ENCODE data around the gene MZT2B.
"Not testable (repeated sequence)": the region's sequence is repeated elsewhere in the genome, so short reads cannot be mapped to it uniquely, and the experiment has no call there.

MZT2B gene

DNA sequence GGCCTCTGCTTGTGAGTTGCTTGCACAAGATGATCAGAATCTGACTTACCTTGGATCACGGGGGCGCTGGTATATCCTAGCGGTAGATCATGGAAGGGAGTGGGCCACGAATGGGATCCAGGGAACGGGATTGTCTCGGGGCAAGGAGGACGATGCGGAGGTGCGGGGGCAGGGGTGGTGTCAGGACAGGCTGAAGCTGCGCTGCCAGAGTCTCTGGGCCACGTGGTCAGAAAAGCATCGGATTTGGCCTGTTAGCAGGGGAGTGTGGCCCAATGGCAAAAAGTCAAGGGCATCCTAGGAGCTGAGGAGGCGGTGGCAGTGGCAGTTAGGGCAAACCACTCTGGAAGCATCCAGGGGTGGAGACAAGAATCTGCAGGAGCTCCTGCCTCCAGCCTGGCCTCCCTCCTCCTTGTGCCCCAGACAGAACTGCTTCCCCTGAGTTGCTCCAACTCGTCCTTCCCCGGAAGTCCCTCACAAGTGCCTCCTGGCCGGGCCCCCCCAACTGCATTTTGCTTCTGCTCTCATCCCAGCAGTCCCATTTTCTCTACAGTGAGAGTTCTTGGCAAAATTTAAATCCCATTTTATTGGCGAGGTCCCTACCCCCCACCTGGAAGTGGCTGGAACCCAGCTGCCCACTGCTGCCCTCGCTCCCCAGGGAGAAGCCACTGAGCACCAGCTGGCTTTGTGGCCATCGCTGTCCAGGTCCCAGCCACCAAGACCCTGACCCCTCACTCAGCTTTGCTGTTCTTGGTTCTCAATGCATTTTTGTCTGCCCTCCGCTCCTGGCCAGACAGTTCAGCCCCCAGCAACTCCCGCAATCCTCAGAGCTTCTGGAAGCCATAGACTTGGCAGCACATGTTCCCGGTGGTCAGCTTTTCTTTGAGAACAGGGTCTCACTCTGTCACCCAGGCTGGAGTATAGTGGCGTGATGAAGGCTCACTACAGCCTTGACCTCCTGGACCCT lies 31.6 kb upstream of the MZT2B start:
- peak in 2 of 42 donors; percentile 13 to 34 for DNase-seq
- intact Hi-C loops (cut with DNase I), result no loop called here

DNA sequence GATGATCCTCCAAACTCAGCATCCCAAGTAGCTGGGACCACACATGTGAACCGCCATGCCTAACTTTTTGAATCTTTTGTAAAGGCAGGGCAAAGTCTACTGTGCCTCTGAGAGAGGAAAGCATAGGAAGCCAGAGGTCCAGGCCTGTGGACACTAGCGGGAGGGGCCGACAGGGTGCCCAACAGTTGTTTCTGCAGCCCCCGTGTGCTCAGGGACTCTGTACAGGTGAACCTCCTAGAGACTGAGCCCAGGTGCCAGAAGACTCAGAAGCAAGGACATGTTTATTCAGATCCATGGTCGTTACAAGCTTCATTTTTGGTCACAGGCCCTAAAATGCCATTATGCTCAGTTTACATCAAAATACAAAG lies 30.9 kb upstream of the MZT2B start:
- DNase-seq; intact Hi-C loops (cut with DNase I): not testable (repeated sequence)

DNA sequence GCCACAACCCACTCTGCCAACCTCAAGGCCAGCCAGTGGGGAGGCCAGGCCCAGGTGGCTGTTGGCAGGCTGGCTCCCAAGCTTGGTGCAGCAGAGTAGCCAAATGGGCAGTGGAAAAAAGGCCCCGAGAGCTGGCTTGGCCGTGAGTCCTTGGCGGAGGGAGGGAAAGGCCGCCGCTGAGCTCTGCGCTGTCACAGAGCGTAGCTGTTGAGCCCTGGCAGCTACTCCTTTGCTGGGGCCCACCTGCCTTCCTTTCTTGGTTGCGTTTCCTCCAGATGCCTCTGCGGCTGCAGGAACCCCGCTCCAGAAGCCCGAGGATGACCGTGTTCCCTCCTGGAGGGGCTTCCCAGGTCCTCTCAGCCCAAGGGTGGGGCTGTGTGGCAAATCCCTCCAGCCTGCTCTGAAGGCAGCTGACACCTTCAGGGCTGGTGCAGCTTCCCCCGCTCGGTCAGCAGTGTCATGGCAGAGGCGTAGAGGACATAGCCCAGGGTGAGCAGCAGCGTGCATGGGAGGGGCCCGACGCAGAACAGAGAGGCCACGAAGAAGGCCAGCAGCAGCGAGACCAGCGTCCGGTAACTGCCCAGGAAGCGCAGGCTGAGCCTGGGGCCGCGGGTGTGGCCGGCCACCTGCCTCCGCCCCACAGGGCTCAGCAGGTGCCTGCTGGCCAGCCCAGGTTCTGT lies 29.8 kb upstream of the MZT2B start:
- DNase-seq, result peak in 5 of 42 donors; percentile 13 to 31 (median 21)
- intact Hi-C loops (cut with DNase I), result not testable (repeated sequence)

DNA sequence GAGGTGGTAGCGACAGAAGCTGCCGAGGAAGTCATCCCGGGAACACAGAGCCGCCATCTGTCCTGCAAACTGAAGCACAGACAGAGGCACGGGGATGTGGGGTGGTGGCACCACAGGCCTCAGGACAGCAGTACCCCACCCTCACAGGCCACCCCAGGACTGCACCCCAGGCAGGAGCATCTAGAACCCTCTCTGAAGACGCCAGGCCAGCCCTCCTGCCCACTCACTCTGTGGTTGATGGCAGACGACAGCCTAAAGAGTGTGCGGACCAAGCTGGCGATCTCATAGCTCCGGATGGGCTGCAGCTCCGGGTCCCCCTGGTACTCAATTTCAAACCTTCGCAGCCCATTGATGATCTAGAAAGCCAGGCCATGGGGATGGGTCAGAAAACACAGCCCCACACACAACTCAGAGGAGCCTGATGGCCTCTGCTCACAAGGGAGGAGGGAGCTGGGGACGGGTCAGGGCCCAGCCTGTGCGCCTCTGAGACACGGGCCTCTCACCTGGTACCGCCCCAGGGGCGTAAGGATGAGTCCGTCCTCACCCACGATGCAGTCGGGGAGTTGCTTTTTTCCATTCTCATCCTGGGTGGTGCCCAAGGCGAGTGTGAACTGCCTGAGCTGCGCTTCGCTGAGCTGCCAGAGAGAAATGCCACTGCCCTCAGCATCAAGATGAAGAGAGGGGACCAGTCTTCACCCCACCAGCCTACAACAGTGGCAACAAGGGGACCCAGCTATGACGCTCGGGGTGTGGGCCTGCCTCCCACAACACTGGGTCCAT lies 29.1 kb upstream of the MZT2B start:
- DNase-seq, result peak in 1 of 42 donors; percentile 27
- intact Hi-C loops (cut with DNase I), result no loop called here

DNA sequence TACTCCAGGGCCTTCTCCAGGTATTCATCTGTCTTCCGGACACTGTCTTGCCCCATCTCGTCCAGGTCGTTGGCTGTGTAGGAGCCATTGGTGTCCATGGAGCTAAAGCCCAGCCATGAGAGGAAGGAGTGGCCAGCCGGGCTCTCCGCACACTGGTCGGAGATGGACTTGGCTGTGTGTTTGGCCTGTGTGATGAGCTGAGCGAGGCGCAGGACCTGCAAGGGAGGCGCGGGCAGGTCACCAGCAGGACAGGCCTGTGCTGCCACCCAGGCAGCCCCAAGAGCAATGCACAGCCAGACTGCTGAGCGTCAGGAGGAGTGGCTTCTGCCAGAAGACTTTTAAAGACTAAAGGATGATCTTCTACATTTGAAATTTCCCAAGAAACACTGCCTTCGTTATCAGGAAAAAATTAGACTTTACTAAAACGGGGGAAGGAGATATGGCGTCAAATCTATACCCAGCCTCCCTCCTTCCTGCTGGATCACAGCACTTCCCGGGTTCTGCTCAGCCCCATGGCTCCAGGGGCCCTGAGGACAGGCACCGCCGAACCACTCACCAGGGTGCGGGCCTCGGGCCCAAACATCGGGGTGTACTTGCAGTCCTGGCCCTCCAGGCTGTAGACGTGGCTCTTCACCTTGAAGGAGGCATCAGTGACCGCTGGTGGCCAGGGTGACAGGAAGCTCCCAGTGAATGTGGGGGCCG lies 28.2 kb upstream of the MZT2B start:
- peak in 1 of 42 donors; percentile 36 for DNase-seq
- intact Hi-C loops (cut with DNase I), result not testable (repeated sequence)

DNA sequence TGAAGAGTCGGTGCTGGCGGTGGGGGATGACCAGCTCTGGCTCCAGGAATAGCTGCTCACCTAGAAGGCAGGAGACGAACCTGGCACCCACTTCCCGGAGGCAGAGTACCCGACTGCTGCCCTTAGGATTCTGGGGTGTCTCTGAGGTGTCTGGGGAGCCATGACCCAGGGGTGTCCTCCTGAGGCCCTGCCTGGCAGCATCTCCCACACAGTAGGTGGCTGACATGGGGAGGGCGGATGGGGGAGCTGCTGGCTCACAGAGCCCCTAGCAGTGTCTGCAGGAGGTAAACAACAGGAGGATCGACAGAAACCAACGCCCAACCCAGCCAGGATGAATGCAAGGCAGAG lies 27.7 kb upstream of the MZT2B start:
- DNase-seq, result peak in 1 of 42 donors; percentile 25
- intact Hi-C loops (cut with DNase I), result not testable (repeated sequence)

DNA sequence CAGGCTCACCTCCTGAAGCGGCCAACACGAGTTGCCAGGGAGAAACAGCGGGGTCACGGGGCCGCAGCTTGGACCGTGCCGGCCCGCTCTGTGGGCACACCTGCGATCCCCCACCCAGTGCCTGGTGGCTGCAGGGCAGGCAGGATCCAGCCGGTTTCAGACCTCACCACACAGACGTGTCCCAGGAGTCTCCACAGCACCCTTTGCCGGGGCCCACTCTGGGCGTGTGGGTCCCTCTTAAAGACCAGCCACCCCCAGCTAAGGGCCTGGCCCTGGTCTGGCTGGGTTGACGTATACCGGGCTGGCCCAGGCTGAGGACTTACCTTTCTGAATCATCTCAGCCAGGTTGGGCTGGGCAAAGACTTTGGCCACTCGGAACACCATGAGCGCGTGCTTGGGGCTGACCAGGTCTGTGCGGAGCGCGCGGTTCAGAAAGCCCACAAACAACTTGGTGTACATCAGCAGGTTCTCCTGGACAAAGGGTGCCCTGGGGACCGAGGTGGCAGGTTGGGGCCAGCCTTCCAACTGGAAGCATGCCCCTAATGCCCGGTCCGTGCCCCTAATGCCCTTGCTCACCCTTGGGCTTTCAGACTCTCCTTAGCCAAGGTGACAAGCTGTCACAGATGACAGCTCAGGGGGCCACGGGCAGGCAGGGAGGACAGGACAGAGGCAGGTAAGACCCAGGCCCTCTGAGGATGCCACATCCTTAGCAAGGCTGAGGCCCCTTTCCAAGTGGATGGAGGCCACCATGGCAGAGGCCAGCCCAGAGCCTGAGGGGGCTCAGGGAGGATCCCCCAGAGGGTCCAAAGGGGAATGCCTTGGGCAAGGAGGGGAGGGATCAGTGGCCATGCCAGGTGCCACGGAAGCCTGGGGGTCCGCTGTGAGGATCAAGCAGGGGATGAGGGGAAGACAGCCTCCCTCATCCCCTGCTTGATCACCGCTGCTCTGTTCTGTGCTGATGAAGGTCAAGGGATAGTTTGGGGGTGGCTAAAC lies 27.0 kb upstream of the MZT2B start:
- intact Hi-C loops (cut with DNase I), result no loop called here
- DNase-seq, result peak in 1 of 42 donors; percentile 20

DNA sequence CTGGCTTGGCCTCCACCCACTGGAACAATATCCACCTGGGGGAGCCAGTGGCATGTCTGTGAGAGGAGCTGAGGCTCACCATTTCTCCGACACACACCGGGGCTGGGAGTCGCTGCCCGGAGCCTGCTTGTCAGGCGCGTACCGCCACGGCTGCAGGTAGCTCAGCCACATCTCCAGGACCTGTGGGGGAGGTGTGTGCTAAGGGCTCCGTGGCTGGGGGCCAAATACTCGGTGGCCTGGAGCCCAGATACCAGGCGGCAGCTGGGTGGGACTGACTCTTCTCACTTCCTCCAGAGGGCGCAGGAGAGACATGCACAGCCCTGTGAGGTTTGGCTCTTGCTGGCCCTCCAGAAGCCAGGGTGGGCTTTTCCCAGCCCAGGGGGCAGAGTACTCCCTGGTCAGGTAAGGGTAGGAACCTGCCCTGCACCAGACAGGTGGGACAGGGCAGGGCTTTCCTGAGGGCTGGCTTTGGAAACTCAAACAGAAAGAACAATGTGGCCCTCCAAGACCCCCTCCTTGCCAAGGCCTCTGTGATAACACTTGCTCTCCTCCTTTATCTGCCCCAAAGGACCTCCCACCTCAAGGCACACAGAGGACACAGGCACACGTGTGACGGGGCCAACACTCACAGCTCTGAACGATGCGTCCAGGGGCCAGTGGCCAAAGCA lies 26.0 kb upstream of the MZT2B start:
- peak in 37 of 42 donors; percentile 10 to 74 (median 40) for DNase-seq
- intact Hi-C loops (cut with DNase I), result not testable (repeated sequence)

DNA sequence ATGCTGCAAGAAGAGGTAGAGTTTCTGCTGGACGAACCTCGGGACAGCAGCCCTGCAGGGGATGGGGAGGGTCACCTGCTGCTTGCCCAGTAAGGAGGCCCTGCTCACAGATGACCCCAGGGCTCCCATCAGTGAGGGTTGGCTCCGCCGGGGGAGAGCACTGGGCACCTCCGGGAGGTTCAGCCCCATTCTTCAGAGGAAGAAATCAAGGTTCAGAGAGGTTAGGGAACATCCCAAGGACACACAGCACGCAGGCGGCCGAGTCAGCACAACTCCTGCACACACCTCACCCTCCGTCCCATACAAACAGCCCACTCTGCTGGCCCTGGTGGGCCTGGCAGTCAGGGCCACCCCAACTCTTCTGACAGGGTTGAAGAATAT lies 25.4 kb upstream of the MZT2B start:
- no peak for DNase-seq

DNA sequence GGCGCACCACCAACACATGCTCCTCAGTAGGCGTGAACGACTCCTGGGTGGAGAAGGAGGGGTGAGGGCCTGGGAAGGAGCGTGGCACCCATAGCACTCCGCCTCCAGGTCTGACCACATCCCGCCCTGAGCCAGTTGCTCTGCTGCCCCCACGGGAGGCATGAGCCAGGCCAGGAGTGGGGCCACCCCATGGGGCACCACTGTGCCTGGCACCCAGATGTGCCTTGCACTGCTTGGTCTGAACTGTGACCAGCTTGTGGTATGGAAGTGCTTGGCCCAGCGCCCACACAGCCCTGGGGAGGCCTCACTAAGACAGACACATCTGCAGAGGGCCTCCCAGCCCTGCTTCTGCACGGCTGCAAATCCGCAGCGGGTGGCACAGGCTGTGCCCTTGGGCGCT lies 24.7 kb upstream of the MZT2B start:
- intact Hi-C loops (cut with DNase I); DNase-seq: not testable (repeated sequence)

More for the DNA sequence above, 25.4 kb upstream of the MZT2B start:
- intact Hi-C loops (cut with DNase I), result no loop called here

DNA sequence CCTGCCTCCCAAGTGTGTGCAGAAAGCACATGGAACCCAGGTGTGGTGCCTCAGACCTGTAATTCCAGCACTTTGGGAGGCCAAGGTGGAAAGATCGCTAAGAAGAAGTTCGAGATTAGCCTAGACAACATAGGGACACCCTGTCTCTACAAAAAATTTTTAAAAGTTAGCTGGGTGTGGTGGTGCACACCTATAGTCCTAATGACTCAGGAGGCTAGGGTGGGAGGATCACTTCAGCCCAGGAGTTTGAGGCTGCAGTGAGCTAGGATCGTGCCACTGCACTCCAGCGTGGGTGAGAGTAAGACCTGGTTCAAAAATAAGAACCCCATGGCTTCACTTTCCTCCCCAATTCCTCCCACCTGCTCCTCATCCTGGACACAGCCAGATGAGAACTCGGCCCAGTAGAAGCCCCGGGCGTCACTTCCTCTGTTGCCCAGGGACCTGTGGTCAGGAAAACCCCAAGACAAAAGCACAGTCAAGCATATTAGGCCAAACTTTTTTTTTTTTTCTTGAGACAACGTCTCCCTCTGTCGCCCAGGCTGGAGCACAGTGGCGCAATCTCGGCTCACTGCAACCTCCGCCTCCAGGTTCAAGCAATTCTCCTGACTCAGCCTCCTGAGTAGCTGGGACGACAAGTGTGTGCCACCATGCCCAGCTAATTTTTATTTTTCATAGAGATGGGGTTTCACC lies 24.1 kb upstream of the MZT2B start:
- intact Hi-C loops (cut with DNase I); DNase-seq: not testable (repeated sequence)

DNA sequence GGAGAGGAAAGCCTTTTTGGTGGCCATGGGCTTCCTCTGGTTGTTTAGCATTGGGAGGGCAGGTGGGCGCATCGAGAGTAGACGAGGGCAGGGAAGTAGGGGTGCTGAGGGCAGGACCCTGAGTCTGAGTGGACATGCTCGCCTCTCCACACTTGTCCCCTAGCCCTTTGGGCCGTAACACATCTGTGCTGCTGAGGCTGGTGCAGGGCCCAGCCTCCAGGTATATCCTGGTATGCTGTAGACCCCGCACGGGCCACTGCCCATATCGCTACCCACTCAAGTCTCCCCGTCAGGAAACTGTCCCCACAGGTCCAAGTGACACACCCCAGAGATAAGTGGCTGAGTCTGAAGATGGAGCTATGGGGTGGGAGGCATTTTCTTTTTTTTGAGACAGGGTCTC lies 23.4 kb upstream of the MZT2B start:
- DNase-seq, result no peak
- intact Hi-C loops (cut with DNase I), result no loop called here

DNA sequence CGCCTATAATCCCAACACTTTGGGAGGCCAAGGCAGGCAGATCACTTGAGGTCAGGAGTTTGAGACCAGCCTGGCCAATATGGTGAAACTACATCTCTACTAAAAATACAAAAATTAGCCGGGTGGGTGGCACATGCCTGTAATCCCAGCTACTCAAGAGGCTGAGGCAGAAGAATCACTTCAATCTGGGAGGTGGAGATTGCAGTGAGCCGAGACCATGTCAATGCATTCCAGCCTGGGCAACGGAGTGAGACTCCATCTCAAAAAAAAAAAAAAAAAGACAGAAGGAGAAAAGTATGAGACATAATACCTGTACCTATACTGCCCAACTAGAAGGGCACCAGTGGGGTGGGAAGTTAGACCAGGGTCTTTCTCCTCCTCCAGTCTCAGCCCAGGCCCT lies 22.7 kb upstream of the MZT2B start:
- intact Hi-C loops (cut with DNase I); DNase-seq: not testable (repeated sequence)

DNA sequence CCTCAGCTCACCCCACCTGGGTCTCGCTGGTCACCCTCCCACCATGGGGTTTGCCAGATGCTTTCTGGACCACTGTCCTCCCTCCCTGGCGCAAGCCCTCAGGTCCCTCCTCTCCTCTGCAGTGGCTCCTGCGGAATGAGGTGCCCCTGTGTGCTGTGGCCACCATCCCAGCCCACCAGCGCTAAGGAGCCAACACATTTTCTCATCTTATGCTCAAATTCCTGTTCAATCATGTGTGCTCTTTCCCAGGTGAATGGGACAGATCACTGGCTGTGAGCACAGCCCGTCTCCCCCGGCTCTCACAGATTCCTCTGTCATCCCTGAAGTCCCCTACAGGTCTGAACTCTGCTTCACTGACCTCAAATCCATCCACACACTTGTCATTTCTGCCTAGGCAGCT lies 21.9 kb upstream of the MZT2B start:
- intact Hi-C loops (cut with DNase I), result no loop called here
- no peak for DNase-seq

DNA sequence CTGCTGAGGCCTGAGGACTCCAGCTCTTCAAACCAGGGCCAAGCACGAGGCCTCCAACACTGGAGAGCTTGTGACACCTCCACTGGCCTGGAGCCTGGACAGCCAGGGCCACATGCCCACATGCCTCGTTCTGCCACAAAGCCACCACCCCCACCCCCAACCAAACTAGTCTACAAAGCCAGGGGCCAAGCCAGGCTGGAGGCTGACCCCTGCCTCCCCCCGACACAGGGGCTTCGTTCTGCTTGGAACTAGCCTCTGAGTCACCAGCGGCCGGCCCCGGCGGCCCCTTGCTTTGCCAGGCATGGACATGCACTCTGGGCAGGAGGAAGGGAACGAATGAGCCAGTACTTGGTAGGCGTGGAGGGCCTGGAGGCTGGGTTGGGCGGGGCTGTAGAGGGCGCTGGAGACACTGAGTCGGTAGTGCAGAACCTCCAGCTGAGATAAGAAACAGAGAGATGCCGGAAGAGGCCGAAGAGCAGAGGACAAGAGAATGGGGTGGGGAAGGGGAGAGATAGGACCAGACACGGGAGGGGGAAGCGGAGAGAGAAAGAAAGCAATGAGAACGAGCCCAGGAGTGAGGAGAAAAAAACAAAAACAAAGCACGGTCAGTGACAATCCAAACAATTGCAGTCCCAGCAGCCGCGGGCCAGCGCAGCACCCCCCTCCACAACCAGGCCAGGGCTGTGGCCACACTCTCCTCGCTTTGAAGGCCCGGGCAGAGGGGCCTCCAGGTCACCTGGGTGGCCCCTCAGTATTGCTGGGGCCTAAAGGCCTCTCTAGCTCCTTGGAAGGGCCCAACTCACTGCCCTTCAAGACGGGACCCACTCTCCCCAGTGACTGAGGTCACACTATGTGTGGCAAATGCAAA lies 21.0 kb upstream of the MZT2B start:
- peak in 14 of 42 donors; percentile 20 to 72 (median 38) for DNase-seq
- intact Hi-C loops (cut with DNase I), result not testable (repeated sequence)

DNA sequence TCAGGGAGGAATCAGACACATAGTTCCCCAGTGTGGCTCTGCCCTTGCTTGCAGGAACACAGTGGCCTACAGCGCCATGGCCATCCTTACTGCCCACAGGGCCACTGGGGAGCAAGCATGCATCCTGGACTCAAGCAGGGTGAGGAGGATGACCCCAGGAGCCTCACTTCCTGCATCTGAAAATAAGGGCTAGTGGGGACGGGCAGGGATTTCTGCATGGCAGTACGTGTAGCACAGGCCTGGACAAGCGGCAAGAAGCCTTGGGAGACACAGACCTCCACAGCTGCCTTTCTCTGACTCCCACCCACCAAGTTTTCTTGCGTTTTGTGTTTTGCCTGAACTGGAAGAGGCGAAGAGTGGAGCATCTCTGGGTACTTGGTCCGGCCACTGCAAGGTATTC lies 19.6 kb upstream of the MZT2B start:
- intact Hi-C loops (cut with DNase I), result not testable (repeated sequence)

More for the DNA sequence above, 19.6 kb upstream of the MZT2B start:
- not testable (repeated sequence) for DNase-seq

Measured in head of caudate nucleus (tissue), 42 donors.